ENCODE measurements around the gene CCT7.

DNA sequence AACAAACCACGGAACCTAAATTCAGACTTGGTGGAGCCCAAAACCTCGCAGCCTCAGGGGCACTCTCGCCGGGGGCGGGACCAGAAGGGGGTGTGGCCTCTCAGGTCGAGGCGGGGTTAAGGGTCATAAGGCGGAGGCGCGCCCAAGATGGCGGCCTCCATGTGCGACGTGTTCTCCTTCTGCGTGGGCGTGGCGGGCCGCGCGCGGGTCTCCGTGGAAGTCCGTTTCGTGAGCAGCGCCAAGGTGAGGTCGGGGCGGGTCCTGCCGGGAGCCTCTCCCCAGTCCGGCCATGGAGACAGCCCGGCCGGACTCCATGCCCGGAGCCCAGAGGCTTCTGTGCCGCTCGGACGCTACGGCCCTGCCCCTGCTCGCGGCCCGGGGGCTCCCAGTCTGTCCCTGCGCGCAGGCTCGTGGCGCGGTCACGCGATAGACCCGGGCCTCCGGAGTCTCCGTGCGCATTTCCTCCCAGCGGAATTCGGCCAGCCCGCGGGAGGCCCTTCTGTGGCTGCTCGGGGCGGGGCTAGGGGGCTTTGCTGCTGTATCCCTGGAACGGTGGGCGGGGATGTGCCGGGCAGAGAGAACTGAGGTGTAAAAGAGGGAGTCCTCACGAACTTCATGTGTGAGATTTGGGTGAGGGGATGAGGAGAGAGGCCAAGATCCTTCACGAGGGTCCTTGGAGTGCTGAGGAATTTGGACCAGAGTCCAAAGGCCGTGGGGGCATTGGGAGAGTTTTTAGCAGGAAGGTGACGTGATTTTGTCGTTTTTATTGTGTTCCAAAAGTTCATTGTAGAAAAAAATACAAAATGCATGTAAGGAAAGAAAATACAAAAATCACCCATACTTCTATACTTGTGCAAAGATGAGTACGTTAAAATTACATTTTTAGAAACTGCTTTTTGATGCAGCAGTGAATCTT lies 19.7 kb upstream of the CCT7 start, which contains the start of gene SMYD5:
- TF ChIP-seq, protein P1, sequence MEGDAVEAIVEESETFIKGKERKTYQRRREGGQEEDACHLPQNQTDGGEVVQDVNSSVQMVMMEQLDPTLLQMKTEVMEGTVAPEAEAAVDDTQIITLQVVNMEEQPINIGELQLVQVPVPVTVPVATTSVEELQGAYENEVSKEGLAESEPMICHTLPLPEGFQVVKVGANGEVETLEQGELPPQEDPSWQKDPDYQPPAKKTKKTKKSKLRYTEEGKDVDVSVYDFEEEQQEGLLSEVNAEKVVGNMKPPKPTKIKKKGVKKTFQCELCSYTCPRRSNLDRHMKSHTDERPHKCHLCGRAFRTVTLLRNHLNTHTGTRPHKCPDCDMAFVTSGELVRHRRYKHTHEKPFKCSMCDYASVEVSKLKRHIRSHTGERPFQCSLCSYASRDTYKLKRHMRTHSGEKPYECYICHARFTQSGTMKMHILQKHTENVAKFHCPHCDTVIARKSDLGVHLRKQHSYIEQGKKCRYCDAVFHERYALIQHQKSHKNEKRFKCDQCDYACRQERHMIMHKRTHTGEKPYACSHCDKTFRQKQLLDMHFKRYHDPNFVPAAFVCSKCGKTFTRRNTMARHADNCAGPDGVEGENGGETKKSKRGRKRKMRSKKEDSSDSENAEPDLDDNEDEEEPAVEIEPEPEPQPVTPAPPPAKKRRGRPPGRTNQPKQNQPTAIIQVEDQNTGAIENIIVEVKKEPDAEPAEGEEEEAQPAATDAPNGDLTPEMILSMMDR (IDR thresholded peaks at IDR 0.05), result no peak
- no peak for TF ChIP-seq POLR2A (IDR thresholded peaks at IDR 0.05)
